Skeletal muscle satellite cell (primary cell): ENCODE data around the gene CCDC187.

ENCODE experiments used
- H3K27me3 ChIP-seq: 2 replicates; pipeline ENCODE4 v1.7.0; 2013; ENCODE audit warnings: low read length; ENCODE audit not compliant: control insufficient read depth, insufficient read depth
- H3K36me3 ChIP-seq: 2 replicates; pipeline ENCODE4 v1.7.0; 2013; ENCODE audit warnings: mild to moderate bottlenecking, control low read depth, low read length; ENCODE audit not compliant: insufficient read depth
- H3K4me1 ChIP-seq: 2 replicates; pipeline ENCODE4 v1.7.0; 2013; ENCODE audit warnings: low read length; ENCODE audit not compliant: control insufficient read depth, insufficient read depth
- H3K4me2 ChIP-seq: 2 replicates; pipeline ENCODE4 v1.7.0; 2013; ENCODE audit warnings: mild to moderate bottlenecking, low read length
- H3K4me3 ChIP-seq: 2 replicates; pipeline ENCODE4 v1.7.0; 2013; ENCODE audit warnings: low read length
- H3K9ac ChIP-seq: 2 replicates; pipeline ENCODE4 v1.7.0; 2013; ENCODE audit warnings: mild to moderate bottlenecking, low read depth, low read length, moderate library complexity
- H3K9me3 ChIP-seq: replicated peaks from 2 replicates; pipeline ENCODE4 v1.7.0; 2013; ENCODE audit warnings: mild to moderate bottlenecking, control low read depth, low read length

Gene CCDC187

GRCh38 chr9:136264441-136265405, 39.2 kb downstream of the CCDC187 start:
- H3K27me3 ChIP-seq: peaks cover 41% of the 10 kb centered on the region
- no peak overlapping the region for H3K4me3 ChIP-seq
- peaks cover 4% of the 10 kb centered on the region for H3K4me1 ChIP-seq
- no peak overlapping the region for H3K4me2 ChIP-seq
- H3K9me3 ChIP-seq: no peaks in the 10 kb centered on the region
- H3K36me3 ChIP-seq: no peaks in the 10 kb centered on the region
- H3K9ac ChIP-seq: no peak overlapping the region

GRCh38 chr9:136264031-136264430, 39.9 kb downstream of the CCDC187 start:
- Histone ChIP-seq H3K9ac (no peak overlapping the region), H3K4me2 (no peak overlapping the region), H3K9me3 (no peaks in the 10 kb centered on the region), H3K36me3 (no peaks in the 10 kb centered on the region), H3K4me1 (peaks cover 4% of the 10 kb centered on the region), H3K4me3 (no peak overlapping the region), H3K27me3 (peaks cover 35% of the 10 kb centered on the region)

GRCh38 chr9:136262671-136263178, 41.2 kb downstream of the CCDC187 start:
- no peaks in the 10 kb centered on the region for H3K9me3 ChIP-seq
- H3K4me2 ChIP-seq: no peak overlapping the region
- no peak overlapping the region for H3K9ac ChIP-seq
- peaks cover 26% of the 10 kb centered on the region for H3K27me3 ChIP-seq
- H3K4me1 ChIP-seq: peaks cover 4% of the 10 kb centered on the region
- no peak overlapping the region for H3K4me3 ChIP-seq
- H3K36me3 ChIP-seq: no peaks in the 10 kb centered on the region

GRCh38 chr9:136261686-136262430, 42.0 kb downstream of the CCDC187 start:
- Histone ChIP-seq H3K9ac (no peak overlapping the region), H3K4me3 (no peak overlapping the region), H3K36me3 (no peaks in the 10 kb centered on the region), H3K4me2 (no peak overlapping the region), H3K27me3 (peaks cover 24% of the 10 kb centered on the region), H3K9me3 (no peaks in the 10 kb centered on the region), H3K4me1 (no peaks in the 10 kb centered on the region)

- Histone ChIP-seq H3K9ac (no peak overlapping the region), H3K4me1 (peaks cover 2% of the 10 kb centered on the region)
Observed at GRCh38 chr9:136260936-136261472, 42.9 kb downstream of the CCDC187 start.

GRCh38 chr9:136260521-136260920, 43.4 kb downstream of the CCDC187 start:
- Histone ChIP-seq H3K9me3 (no peaks in the 10 kb centered on the region), H3K4me3 (no peak overlapping the region), H3K4me2 (no peak overlapping the region), H3K4me1 (peaks cover 7% of the 10 kb centered on the region), H3K27me3 (peaks cover 24% of the 10 kb centered on the region), H3K9ac (no peak overlapping the region), H3K36me3 (no peaks in the 10 kb centered on the region)

More at GRCh38 chr9:136260936-136261472, 42.9 kb downstream of the CCDC187 start:
- no peaks in the 10 kb centered on the region for H3K9me3 ChIP-seq
- H3K4me2 ChIP-seq: no peak overlapping the region
- no peak overlapping the region for H3K4me3 ChIP-seq
- no peaks in the 10 kb centered on the region for H3K36me3 ChIP-seq
- peaks cover 24% of the 10 kb centered on the region for H3K27me3 ChIP-seq

GRCh38 chr9:136259836-136260235, 44.1 kb downstream of the CCDC187 start:
- peaks cover 14% of the 10 kb centered on the region for H3K4me1 ChIP-seq
- no peak overlapping the region for H3K4me3 ChIP-seq
- no peaks in the 10 kb centered on the region for H3K9me3 ChIP-seq
- peaks cover 24% of the 10 kb centered on the region for H3K27me3 ChIP-seq
- no peaks in the 10 kb centered on the region for H3K36me3 ChIP-seq
- H3K4me2 ChIP-seq: no peak overlapping the region
- H3K9ac ChIP-seq: no peak overlapping the region

GRCh38 chr9:136259517-136259813, 44.4 kb downstream of the CCDC187 start:
- H3K27me3 ChIP-seq: peaks cover 23% of the 10 kb centered on the region
- H3K36me3 ChIP-seq: no peaks in the 10 kb centered on the region
- peaks cover 18% of the 10 kb centered on the region for H3K4me1 ChIP-seq
- no peak overlapping the region for H3K9ac ChIP-seq
- no peak overlapping the region for H3K4me3 ChIP-seq
- H3K4me2 ChIP-seq: no peak overlapping the region
- H3K9me3 ChIP-seq: no peaks in the 10 kb centered on the region

- Histone ChIP-seq H3K27me3 (peaks cover 20% of the 10 kb centered on the region), H3K4me1 (peaks cover 21% of the 10 kb centered on the region), H3K36me3 (no peaks in the 10 kb centered on the region), H3K9me3 (no peaks in the 10 kb centered on the region), H3K9ac (no peak overlapping the region), H3K4me3 (no peak overlapping the region), H3K4me2 (no peak overlapping the region)
Observed at GRCh38 chr9:136258786-136259516, 44.9 kb downstream of the CCDC187 start.

- H3K4me1 ChIP-seq: peaks cover 21% of the 10 kb centered on the region
- no peak overlapping the region for H3K4me3 ChIP-seq
- no peaks in the 10 kb centered on the region for H3K36me3 ChIP-seq
- H3K9ac ChIP-seq: no peak overlapping the region
- H3K9me3 ChIP-seq: no peaks in the 10 kb centered on the region
- H3K27me3 ChIP-seq: peaks cover 20% of the 10 kb centered on the region
- no peak overlapping the region for H3K4me2 ChIP-seq
Observed at GRCh38 chr9:136258299-136258625, 45.6 kb downstream of the CCDC187 start.
